HG03045 (cell line): Measurements from ENCODE around the gene MOSPD2.
A peak's percentile ranks its signal among the peaks of the same experiment; 100 is the strongest.

ENCODE experiments used
- ATAC-seq: cut with Tn5 transposase; IDR thresholded peaks from one replicate; pipeline ENCODE4 v1.9.1; 2021; ENCODE audit warnings: mild to moderate bottlenecking, moderate library complexity; ENCODE audit not compliant: unreplicated experiment

Gene MOSPD2

DNA sequence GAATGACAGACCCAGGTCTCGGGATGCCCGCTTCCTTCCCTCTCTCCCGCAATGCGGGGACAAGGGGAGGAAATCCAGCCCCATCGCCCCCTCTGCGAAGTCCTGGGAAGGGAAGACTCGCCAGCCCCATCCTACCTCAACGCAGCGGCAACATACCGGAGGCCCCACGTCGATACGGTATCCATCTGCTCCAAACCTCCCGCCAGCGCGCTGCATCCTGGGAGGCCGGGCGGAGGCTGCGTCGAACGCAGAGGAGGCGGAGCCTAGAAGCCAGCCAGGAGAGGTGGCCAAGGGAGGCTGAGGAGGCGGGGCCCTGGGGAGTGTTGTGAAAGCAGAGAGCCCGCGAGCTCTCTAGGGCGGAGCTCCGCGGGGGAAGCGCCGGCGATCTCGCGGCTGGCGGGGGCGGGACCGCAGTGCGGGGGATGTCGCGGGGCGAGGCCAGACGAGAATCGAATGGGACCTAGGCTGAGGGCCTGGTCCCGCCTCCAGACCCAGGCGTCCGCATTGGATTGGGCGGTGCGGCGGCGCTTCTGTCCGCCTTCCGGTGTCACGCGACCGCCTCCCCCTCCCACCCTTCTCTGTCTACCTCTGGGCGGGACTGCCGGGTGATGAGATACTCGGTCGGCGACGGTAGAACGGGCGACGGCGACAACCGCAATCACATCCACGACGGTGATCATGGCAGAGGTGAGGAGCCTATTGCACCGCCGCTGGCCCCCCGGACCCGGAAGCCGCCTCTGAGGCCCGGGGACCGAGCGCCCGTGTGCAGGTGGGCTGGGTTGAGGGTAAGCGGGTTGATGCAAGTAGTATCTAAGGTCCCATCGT lies at the start of gene MOSPD2, which contains the start of gene FANCB:
MOSPD2 (plus strand) TSS at position 571 of the 825 bp plus-strand sequence; CDS start at position 679, 108 bp downstream.
FANCB (minus strand) TSS at position 219 of the 825 bp plus-strand sequence. CDS start 7,559 bp downstream, outside the sequence.
- ATAC-seq: peak; percentile 98

DNA sequence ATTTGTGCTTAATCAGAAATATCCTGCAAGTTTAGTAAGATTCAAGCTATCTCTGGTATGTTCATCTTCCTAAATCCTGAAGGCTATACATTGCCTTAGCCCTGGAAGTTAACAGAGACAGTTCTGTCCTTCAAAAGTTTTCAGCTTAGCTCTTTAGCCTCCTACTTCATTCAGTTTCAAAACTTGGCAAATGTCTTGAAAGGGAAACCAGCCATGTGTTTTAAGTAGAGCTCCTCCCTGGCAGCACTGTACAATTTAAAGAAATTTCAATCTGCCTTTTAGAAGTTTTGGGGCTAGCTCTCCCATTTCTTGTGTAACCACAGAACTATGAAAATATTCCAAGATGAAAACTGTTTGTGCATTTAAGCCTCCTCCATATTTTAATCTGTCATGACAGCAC lies 47.4 kb upstream of the MOSPD2 start:
- no peak for ATAC-seq

DNA sequence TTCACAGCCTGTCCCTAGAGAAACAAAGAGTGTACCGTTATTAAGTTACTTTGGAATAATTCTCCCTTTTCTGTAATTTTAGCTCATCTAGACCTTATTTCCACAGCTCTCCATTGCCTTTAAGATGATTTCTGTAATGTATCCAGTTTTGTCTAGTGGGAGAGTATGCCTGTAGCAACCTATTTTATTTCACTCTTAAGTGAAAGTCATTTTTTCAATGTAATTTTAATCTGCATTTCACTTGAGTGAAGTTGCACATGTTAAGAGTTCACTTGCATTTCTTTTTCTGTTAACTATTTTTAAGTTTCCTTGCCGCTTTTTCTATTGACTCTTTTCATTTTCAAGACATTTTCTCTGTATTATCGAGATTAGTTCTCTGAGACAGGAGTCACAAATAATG lies 46.9 kb upstream of the MOSPD2 start:
- ATAC-seq: no peak

DNA sequence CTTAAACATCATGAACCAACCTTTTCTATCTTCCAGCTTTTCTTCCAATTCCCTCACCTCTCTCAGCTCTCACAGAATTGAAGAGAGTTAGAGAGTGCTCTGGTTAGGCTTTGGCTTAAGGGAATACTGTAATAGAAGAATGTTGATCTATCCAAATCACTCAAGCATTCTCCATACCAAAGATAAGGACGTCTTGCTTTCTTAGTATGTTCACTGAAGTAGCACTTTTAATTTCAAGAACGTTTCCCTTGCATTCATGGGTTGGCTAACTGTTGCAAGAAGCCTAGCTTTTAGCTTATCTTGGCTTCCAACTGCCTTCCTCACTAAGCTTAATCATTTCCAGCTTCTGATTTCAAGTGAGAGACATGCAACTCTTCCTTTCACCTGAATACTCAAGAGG lies 43.6 kb upstream of the MOSPD2 start:
- ATAC-seq: no peak

DNA sequence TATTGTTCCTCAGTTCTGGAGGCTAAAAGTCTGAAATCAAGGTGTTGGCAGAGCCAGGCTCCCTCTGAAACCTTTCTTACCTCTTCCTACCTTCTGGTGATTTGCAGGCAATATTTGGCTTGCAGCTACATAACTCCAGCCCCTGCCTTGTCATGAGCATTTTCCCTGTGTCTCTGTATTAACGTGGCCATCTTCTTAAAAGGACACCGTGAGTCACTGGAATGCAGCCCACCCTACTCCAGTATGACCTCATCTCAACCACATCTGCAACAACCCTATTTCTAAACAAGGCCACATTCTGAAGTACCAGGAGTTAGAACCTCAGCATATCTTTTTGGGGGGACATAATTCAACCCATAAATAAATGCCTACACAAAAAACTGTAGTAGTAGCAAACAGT lies 41.1 kb upstream of the MOSPD2 start:
- ATAC-seq: no peak

DNA sequence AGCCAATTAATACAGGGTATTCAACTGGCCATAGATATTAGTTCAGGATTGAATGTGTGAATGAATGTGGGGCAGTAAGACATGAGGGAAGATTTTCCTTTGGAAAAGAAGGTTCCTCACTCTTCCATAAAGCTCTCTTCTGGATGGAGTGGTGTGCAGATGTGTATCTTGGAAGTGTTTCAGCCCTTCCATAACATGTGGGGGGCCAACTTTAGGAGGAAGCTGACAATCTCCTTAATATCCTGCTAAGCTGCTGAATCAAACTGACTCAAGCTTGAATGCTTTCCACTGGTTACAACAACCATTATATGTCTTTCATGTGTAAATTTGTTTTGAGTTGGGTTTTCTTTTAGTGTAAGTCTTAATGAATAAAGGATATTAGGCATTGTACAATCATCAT lies 40.6 kb upstream of the MOSPD2 start:
- no peak for ATAC-seq

DNA sequence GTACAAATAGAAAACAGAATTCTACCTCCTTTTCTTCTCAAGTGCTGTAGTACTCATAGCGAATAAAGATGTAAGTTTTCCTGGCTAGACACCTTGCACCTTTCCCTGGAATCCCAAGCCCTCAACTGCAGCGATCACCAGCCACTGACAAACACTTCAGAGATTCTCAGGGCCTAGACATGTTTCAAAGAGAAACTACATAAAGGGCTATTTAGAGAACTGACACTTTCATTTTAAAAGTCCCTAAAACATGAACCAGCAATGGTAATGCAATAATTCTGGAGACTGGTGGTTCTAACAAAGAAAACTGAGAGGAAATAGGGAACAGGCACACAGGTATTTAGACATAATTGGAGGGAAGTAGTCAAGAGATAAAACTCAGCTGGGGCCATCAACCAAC lies 36.1 kb upstream of the MOSPD2 start:
- no peak for ATAC-seq

DNA sequence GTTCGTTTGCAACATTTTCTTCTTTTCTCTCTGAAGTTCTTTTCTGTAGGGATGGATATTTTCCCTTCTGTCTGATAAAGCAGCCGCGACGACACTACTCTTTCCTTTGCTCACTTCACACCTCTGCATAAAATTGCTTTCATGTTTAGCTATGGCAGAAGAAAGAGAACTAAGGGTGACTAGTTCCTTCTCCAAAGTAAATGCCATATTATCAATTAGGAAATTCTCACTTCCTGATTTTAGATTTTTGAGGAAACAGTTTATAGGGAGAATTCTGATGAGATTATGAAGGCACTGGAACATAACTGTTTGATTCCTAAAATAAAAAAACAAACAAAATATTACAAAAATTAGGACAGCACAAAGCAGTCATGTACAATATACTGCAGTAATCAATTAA lies 29.6 kb upstream of the MOSPD2 start:
- no peak for ATAC-seq

DNA sequence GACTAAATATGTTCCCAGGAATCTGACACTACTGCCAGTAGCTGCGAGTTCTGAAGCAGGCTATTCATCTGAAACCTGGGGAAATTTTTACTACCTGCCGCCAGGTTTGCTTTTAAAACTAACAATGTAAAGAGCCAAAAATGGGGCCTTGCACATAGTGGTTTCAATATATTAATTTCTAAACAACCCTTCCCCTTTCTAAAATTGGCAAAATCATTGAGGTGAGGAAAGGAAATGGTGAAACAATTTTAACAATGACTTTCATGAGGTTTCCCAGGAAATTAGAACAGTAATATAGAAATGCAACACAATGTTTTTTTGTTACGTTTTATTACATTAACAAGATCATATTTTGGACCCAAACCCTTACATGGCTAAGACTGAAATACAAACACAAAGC lies 21.7 kb upstream of the MOSPD2 start:
- no peak for ATAC-seq

DNA sequence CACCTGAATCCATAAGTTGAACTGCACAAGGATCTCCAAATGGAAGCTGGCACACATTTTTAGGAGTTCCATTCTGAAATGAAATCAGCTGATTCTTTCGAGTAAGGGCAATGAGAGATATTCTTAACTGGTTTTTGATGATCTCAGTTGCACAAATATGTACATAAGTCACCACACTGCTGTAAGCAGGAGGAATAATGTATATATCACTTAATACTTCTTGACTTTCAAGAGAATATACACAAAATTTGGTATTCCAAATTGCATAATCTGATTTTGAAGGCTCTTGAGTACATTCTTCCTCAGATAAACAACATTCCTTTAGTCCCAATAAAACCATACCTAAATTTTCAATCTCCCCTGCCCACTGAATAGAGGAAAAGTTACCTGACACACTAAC lies 8.6 kb upstream of the MOSPD2 start:
- no peak for ATAC-seq

DNA sequence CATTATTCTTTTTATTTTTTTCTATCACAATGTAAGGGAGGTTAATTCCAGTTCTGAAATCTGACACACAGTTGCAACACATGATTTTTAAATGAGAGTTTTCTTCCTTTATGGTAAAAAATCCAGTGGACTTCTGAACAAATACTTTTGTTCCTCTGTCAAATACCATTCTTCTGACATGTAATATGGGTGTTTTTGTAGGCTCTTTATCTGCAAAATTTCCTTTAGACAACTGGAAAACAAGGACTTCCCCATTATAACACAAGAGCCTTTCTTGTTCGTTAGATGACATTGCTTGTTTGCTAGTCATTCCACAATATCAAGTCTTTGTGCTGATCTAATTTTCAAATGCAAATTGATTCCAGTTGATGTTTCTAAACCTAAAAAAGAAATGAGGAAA lies 8.0 kb upstream of the MOSPD2 start:
- ATAC-seq: no peak

DNA sequence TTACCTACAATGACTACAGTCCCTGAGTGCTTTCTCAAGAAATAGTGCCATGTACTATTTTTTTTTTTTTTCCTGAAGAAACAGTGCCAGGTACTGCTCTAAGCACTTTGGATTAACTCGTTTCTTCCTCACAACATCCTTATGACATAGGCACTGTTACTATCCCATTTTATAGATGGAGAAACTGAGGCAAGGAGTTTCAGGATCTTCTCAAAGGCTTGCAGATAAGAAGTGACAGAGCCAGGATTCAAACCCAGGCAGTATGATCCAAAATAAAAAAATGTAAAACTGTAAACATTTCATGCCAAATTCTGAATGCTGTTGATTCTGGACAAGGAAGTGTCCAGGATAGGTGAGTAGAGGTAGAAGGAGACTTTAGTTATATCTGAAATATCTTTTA lies 1.5 kb upstream of the MOSPD2 start:
- ATAC-seq: no peak

DNA sequence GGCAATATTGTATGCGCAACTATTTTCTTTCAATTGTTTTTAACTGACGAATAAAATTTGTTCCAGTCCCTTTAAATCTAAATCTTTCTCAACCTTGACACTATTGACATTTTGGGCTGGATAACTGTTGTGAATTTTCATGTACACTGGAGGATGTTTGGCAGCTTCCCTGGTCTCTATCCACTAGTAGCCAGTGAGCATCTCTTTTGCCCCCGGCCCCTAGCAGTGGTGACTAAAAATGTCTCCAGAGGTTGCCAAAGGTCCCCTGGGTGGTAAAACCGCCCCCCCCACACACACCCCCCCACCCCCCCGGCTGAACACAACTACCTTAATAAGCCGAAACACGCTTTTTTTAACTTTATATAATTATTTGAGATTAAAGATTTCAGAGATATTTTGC lies 866 bp upstream of the MOSPD2 start:
- no peak for ATAC-seq

DNA sequence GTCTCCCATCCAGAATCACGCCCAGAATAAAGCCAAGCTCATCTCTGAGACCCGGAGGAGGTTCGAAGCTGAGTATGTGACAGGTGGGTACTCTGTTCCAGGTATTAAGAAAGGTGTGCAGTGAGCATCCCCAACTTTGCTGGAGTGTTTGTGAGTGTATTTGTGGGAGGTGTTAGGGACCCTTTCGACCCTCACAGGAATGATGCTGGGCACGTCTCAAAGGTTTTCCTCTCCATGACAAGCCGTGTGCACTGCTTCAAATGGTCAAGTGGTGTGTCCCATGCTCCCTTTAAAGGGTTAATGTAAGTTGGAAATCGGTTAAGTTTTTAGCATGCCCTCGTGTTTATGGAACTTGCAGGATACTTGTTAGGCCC lies 442 bp downstream of the MOSPD2 start:
- no peak for ATAC-seq

DNA sequence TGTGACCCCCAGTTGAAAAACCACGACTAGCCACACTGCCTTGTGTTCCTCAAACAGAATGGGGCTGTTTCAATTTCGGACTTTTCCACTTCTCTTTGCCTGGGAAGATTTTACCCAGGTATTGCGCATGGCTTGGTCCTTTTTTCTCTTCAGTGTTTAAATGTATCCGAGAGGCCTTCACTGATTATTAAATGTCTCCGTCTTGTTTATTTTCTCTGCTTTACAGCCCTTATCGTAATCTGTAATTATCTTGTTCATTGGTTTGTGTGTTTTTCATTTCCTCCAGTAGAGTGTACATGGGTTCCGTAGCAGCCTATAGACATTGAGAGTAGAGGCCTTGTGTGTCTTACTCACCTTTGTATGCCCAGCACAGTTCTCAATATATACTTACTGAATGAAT lies 2.4 kb downstream of the MOSPD2 start:
- ATAC-seq: no peak

DNA sequence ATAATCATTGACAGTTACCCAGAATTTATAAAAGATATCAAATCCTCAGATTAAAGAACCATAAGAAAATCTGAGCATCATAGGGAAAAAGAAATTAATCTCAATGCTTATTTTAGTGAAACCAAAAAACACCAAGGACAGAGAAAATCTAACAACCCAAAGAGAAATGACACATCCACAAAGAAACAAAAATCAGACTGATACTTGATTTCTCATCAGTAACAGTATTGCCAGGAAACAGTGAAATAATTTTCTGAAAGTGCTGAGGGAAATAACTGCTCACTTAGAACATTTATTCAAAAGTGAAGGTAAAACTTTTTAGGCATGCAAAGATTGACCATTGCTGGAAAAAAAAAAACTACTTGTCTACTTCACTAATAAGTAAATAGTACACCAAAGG lies 10.6 kb downstream of the MOSPD2 start:
- no peak for ATAC-seq

DNA sequence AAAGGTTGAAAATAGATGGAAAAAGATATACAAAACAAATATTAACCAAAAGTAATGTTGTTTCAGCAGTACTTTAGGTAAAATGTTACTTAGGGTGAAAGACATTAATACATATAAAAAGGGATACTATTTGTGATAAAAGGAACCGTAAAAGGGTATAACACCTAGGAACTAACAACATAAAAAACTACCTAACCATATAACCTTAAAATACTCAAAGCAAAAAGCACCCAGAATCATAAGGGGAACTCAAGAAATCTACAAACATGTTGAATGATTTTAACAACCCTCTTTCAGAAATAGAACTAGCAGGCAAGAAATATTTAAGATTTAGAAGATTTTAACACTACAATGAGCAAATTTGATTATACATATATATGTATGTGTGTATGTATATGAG lies 11.5 kb downstream of the MOSPD2 start:
- no peak for ATAC-seq

DNA sequence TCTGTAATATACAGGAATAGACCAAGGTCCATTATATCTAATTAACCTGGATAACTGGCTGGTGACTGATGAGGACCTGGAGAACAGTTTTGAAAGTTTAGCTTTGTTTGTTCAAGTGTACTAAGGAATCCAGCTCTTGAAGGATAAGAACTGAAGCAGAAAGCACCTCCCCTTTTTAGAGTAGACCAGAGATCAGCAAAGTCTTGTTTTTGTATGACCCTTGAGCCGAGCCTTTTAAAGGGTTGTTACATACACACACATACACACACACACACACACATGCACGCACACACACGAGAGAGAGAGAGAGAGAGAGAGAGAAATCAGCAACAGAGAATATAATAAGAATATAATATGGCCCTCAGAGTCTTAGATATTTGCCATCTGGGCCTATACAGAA lies 13.0 kb downstream of the MOSPD2 start:
- no peak for ATAC-seq

DNA sequence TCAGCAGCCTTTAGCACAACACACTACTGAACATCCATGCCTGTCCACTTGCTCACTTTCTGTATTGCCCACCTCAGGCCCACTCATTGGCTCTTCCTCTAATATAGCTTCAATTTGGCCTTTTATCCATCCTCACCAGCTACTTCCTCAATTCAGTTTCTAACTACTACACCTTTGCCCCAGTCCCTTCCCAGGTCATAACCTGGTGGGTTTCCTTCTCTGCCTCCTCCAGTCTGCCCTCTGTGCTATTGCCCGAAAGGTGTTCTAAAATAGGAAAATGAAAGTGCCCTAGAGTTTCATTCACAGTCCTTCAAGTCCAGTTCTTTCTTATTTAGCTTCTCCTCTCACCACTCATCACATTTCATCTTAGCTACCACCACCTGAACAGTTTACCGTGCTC lies 23.1 kb downstream of the MOSPD2 start:
- ATAC-seq: no peak

DNA sequence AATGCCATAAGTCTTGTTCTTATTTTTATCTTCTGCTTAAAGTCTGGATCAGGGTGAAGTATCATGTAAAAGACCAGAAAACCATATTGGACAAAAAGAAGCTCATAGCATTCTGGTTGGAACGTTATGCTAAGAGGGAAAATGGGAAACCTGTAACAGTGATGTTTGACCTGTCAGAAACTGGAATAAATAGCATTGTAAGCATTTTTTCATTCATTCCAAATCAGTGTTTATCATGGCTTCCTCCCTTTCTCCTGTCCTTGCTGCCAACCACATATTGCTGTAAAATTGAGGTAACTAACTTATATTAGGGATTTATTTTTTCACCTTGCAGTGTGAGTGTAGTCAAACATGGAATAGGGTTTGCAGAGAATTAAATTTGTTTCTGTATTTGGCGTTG lies 23.8 kb downstream of the MOSPD2 start:
- ATAC-seq: no peak

DNA sequence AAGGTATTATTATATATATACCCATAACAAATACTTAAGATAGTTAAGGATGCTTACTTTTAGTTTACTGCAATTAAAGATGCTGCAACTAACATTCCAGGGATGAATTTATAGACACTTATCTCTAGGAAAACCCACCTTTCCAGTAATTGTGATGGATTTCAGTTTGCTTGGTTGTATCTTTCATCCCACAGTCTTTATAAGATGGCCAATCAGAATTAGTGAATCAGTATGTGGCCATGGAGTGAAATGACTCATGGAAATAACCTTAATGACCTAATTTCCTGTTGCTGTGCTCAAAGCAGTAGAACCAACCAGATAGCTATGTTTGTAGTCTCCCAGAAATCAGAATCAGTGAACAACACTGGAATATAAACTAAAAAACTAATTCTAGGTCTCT lies 26.4 kb downstream of the MOSPD2 start:
- ATAC-seq: no peak

DNA sequence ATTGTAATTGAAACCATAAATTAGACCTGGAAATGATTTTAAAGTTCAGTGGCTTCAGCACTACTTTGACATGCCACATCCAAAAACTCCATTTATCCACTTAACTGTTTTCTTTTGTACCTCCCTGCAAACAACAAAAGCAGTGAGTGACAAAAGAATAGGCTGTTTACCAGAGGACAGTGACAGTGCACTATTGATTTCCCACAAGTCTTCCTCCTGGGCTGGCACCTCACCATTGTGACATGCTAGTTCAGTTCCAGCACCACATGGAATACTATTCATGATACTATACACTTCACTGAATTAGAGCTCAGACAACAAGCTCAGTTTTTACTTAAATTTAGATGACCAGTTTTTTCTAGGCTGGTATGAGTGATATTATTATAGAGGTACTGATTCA lies 29.3 kb downstream of the MOSPD2 start:
- ATAC-seq: no peak

DNA sequence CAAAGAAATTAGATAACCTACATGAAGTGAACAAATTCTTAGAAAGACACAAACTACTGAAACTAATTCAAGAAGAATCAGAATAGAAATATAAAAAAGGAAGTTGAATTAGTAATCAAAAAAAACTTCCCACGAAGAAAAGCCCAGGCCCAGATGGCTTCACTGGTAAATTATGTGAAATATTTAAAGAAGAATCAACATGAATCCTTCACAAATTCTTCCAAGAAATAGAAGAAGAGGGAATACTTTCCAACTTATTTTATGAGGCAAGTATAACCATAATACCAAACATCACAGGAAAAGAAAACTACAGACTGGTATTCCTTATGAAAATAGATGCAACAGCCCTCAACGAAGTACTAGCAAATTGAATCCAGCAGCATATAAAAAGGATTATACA lies 30.7 kb downstream of the MOSPD2 start:
- no peak for ATAC-seq
